ENCODE measurements around the gene CD101. TPM values are rescaled to one million over a fixed set of nuclear protein-coding genes. Genes with fewer than 3 reads are reported as not detected.

The CD101 gene
- total RNA-seq, 1 experiment from 2014 or later: 1.8 TPM

DNA sequence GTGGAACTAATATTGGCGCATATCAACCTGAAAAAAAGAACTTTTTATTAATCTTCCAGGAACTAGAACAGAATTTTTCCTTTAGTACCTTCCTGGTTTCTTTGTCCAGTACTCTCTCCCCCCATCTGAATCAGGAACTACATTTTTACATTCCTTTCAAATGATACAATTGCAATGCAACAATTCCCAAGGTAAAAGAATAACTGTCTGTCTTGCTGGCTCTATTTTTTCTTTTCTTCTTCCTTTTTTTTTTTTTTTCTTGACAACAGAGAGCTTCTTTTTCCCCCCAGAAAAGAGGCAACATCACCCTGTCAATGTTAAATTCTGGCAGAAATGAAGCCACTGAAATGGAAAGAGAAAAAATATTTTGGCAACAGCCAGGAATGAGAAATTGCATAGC lies 4.5 kb upstream of the CD101 start:
- H2BK120ac ChIP-seq (ENCODE audit: low read depth, low read length, poor library complexity, severe bottlenecking): no peak overlapping the region
- no peak overlapping the region for H3T11ph ChIP-seq (ENCODE audit: low read length)
- no peak overlapping the region for H3K23ac ChIP-seq (ENCODE audit: insufficient read length, low read depth, low read length)
- TF ChIP-seq, protein P1, sequence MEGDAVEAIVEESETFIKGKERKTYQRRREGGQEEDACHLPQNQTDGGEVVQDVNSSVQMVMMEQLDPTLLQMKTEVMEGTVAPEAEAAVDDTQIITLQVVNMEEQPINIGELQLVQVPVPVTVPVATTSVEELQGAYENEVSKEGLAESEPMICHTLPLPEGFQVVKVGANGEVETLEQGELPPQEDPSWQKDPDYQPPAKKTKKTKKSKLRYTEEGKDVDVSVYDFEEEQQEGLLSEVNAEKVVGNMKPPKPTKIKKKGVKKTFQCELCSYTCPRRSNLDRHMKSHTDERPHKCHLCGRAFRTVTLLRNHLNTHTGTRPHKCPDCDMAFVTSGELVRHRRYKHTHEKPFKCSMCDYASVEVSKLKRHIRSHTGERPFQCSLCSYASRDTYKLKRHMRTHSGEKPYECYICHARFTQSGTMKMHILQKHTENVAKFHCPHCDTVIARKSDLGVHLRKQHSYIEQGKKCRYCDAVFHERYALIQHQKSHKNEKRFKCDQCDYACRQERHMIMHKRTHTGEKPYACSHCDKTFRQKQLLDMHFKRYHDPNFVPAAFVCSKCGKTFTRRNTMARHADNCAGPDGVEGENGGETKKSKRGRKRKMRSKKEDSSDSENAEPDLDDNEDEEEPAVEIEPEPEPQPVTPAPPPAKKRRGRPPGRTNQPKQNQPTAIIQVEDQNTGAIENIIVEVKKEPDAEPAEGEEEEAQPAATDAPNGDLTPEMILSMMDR (conservative IDR thresholded peaks at IDR 0.05): no peak
- no CpG with 5 or more reads among the region's 1 CpG for WGBS (ENCODE audit: extremely low coverage, insufficient read length, low lambda C conversion rate)
- H4K91ac ChIP-seq (ENCODE audit: insufficient read length, low read depth, low read length): no peak overlapping the region
- no peak overlapping the region for H3K9ac ChIP-seq (ENCODE audit: extremely low read depth, insufficient read length, low read length)
- no peaks in the 10 kb centered on the region; the same call in 1 of the 2 replicates for H3K4me1 ChIP-seq (ENCODE audit: insufficient read depth, low read length)
- Mint-ChIP-seq H3K27me3 (ENCODE audit: low read depth) (peaks cover 2% of the 10 kb centered on the region; the same call in 1 of the 2 replicates), H3K9me3 (no peaks in the 10 kb centered on the region), H3K4me1 (peaks cover 5 to 10% of the 10 kb centered on the region in 2 experiments; a peak in 3 of 4 replicates), H3K36me3 (ENCODE audit: insufficient read depth in 1 of 3, low read depth in 3 of 3) (peaks cover 8% of the 10 kb centered on the region in 3 experiments; a peak in 6 of 7 replicates), H3K4me3 (no peak overlapping the region), H3K27ac (no peak overlapping the region)
- no peaks in the 10 kb centered on the region for H3K23me2 ChIP-seq (ENCODE audit: insufficient read length, low read depth, low read length, poor library complexity, severe bottlenecking)
- H3K4ac ChIP-seq (ENCODE audit: low read depth, low read length): no peak overlapping the region
- no peak overlapping the region for H3K14ac ChIP-seq (ENCODE audit: insufficient read depth, low read length)
- no peaks in the 10 kb centered on the region for H3K79me2 ChIP-seq (ENCODE audit: insufficient read depth, low read length)
- no peak for DNase-seq
- H2BK15ac ChIP-seq (ENCODE audit: low read depth, low read length): no peak overlapping the region
- H4K20me1 ChIP-seq (ENCODE audit: control insufficient read depth, insufficient read depth, insufficient read length): no peaks in the 10 kb centered on the region
- no peak overlapping the region for H2AK5ac ChIP-seq (ENCODE audit: insufficient read length, low read length)
- no peak overlapping the region for H3K18ac ChIP-seq (ENCODE audit: insufficient read length, low read depth, low read length)
- no peak overlapping the region for H4K8ac ChIP-seq (replicated peaks; ENCODE audit: insufficient read length, low read depth, low read length)
- no peak overlapping the region for H3K4me2 ChIP-seq (ENCODE audit: insufficient read depth, insufficient read length, low read length)
- H3K9me3 ChIP-seq (ENCODE audit: control insufficient read depth, low read depth, low read length): no peaks in the 10 kb centered on the region
- no peaks in the 10 kb centered on the region for H3K79me1 ChIP-seq (ENCODE audit: insufficient read depth, low read depth, low read length, poor library complexity, severe bottlenecking)
- H3K27me3 ChIP-seq (ENCODE audit: insufficient read depth, low read length): no peaks in the 10 kb centered on the region
- no peak overlapping the region for H2BK5ac ChIP-seq (ENCODE audit: insufficient read length, low read length)
- H4K5ac ChIP-seq (ENCODE audit: insufficient read length, low read depth, low read length): no peak overlapping the region
- H3K27ac ChIP-seq (ENCODE audit: insufficient read length, low read depth, low read length): no peak overlapping the region
- H3K56ac ChIP-seq (ENCODE audit: insufficient read length, low read depth, low read length): no peak overlapping the region
- H2AFZ ChIP-seq (ENCODE audit: low read length): no peak overlapping the region
- no peak overlapping the region for H2BK12ac ChIP-seq (ENCODE audit: insufficient read length, low read depth, low read length)
- H2BK20ac ChIP-seq (ENCODE audit: low read depth, low read length, poor library complexity, severe bottlenecking): no peak overlapping the region

Data from H9 (cell line).